DOHH2 (cell line): ENCODE data around the gene CNN2.

Experiments used
- H3F3A ChIP-seq: fragments of 200-600 bp; sonication (generic), shearing (Covaris generic); 2 replicates; pipeline ENCODE4 v1.6.0; 2016; ENCODE audit warnings: antibody characterized with exemption, mild to moderate bottlenecking; ENCODE audit not compliant: control insufficient read depth, insufficient read depth
- H3K27ac ChIP-seq: fragments of 200-600 bp; sonication (generic); 2 replicates; pipeline ENCODE4 v1.5.1; 2014; ENCODE audit warnings: low read depth, mild to moderate bottlenecking, low read length, moderate library complexity
- H3K27me3 ChIP-seq: fragments of 200-600 bp; sonication (generic); 2 replicates; pipeline ENCODE4 v1.6.1; 2014; ENCODE audit warnings: mild to moderate bottlenecking, low read length, mixed read lengths; ENCODE audit not compliant: control insufficient read depth
- H3K36me3 ChIP-seq: fragments of 200-600 bp; sonication (generic); 2 replicates; pipeline ENCODE4 v1.6.1; 2014; ENCODE audit warnings: mild to moderate bottlenecking, low read length, moderate library complexity, mixed read lengths; ENCODE audit not compliant: control insufficient read depth
- H3K4me1 ChIP-seq: fragments of 200-600 bp; sonication (generic); 2 replicates; pipeline ENCODE4 v1.6.1; 2014; ENCODE audit warnings: mild to moderate bottlenecking, low read length, mixed read lengths; ENCODE audit not compliant: control insufficient read depth
- H3K4me2 ChIP-seq: fragments of 200-600 bp; sonication (generic); 2 replicates; pipeline ENCODE4 v1.6.0; 2014; ENCODE audit warnings: mild to moderate bottlenecking, low read length, moderate library complexity
- H3K4me3 ChIP-seq: fragments of 200-600 bp; sonication (generic); 2 replicates; pipeline ENCODE4 v1.5.1; 2014; ENCODE audit warnings: mild to moderate bottlenecking, low read length, mixed read lengths
- H3K79me2 ChIP-seq: fragments of 200-600 bp; sonication (generic); 2 replicates; pipeline ENCODE4 v1.6.1; 2014; ENCODE audit warnings: mild to moderate bottlenecking, low read length, mixed read lengths; ENCODE audit not compliant: control insufficient read depth
- H3K9me2 ChIP-seq: fragments of 200-600 bp; sonication (generic); replicated peaks from 2 replicates; pipeline ENCODE4 v1.6.1; 2014; ENCODE audit warnings: mild to moderate bottlenecking, low read length, mixed read lengths; ENCODE audit not compliant: control insufficient read depth
- H3K9me3 ChIP-seq: fragments of 200-600 bp; sonication (generic); 2 replicates; pipeline ENCODE4 v1.6.1; 2014; ENCODE audit warnings: antibody characterized with exemption, low read length, mixed read lengths; ENCODE audit not compliant: control insufficient read depth, insufficient read depth
- H4K20me1 ChIP-seq: fragments of 200-600 bp; sonication (generic); 2 replicates; pipeline ENCODE4 v1.6.0; 2014; ENCODE audit warnings: low read depth, mild to moderate bottlenecking, antibody characterized with exemption, low read length, moderate library complexity; ENCODE audit not compliant: control insufficient read depth, insufficient read depth
- CTCF ChIP-seq: fragments of 200-600 bp; sonication (generic); IDR thresholded peaks from one replicate; pipeline ENCODE4 v1.5.1; 2014; ENCODE audit warnings: antibody characterized with exemption, mild to moderate bottlenecking, low read depth, low read length; ENCODE audit not compliant: poor library complexity, severe bottlenecking
- EZH2phosphoT487 ChIP-seq: fragments of 200-600 bp; sonication (generic); IDR thresholded peaks from 2 replicates; pipeline ENCODE4 v1.6.1; 2017; ENCODE audit warnings: borderline replicate concordance, mild to moderate bottlenecking, antibody characterized with exemption, low read length, moderate library complexity, mixed read lengths

CNN2 gene

DNA sequence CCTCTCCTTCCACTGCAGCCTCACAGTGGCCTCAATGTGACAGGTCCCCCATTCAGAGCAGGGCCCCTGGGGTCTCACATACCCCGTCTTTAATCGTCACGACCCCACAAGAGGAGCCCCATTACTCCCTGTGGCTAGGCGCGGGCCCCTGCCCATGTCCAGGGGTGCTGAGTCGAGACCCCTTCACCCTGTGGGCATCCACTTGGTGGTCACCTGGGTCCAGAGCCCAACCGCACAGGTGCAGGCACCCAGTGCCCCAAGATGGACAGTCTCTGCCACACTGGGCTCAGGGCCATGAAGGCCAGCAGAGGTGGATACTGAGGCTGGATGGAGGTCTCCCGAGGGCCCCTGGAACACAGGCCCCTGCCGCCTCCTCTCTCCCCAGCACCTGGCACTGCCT lies 8.5 kb upstream of the CNN2 start:
- peaks cover 81% of the 10 kb centered on the region for H3K79me2 ChIP-seq
- H3K9me3 ChIP-seq: no peaks in the 10 kb centered on the region
- H3K9me2 ChIP-seq: no peaks in the 10 kb centered on the region
- H3K4me1 ChIP-seq: peaks cover 49% of the 10 kb centered on the region
- H3K4me2 ChIP-seq: peak overlapping the region; percentile 99
- peak overlapping the region; percentile 100 for H3K4me3 ChIP-seq
- H3K27ac ChIP-seq: no peak overlapping the region
- H4K20me1 ChIP-seq: peaks cover 45% of the 10 kb centered on the region
- H3K36me3 ChIP-seq: peaks cover 73% of the 10 kb centered on the region
- TF ChIP-seq EZH2phosphoT487: no peak
- no peak for TF ChIP-seq CTCF
- H3F3A ChIP-seq: peaks cover 11% of the 10 kb centered on the region
- no peaks in the 10 kb centered on the region for H3K27me3 ChIP-seq

DNA sequence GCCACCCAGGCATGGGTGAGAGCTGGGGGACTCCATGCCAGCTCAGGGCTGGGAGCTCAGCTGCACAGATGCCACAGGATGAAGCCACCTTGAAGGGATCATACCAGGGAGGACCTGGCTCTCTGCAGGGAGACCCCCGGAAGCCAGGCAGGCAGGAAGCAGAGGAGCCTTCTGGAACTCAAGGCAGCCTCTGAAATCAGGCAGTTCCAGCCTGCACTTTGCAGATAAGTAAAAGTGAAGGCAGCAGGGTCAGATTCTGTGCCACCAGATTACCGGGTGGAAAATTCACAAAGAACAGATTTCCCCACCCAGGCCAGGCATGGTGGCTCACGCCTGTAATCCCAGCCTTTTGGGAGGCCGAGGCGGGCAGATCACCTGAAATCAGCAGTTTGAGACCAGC lies 8.0 kb upstream of the CNN2 start:
- Histone ChIP-seq H3K9me2 (no peaks in the 10 kb centered on the region), H3K27me3 (no peaks in the 10 kb centered on the region), H3F3A (peaks cover 13% of the 10 kb centered on the region), H3K4me1 (peaks cover 53% of the 10 kb centered on the region), H3K4me2 (peak overlapping the region; percentile 99), H3K36me3 (peaks cover 68% of the 10 kb centered on the region), H3K4me3 (peak overlapping the region; percentile 100), H4K20me1 (peaks cover 40% of the 10 kb centered on the region), H3K27ac (no peak overlapping the region), H3K9me3 (no peaks in the 10 kb centered on the region), H3K79me2 (peaks cover 76% of the 10 kb centered on the region)
- TF ChIP-seq CTCF: no peak
- TF ChIP-seq EZH2phosphoT487: no peak

DNA sequence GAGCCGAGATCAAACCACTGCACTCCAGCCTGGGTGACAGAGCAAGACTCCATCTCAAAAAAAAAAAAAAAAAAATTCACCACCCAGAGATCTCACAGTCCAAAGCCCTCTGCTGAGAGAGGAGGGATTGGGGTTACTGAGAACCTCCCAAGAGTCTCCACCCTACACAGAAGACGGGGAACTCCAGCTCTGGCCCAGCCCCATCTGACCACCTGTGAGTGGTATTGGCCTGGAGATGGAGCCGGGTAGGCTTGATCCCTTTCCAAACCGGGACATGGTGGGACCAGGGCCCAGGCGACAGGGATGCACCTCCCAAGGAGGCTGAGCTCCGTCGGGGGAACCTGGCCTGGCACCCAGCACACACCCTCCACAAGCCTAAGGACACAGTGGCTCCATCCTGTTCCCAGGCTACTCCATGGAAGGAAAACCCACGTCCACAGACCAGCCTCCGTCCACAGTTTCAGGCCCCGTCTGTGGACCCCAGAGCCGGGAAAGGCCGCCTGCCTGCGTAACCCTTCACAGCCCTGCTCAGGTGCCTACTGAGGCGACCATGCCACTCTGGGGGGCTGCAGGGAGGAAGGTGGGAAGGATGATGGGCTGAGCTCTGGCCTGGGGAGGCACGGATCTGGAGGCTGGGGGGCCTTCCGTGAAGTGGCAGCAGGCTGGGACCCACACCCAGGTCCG lies 7.3 kb upstream of the CNN2 start:
- Histone ChIP-seq H3K9me3 (no peaks in the 10 kb centered on the region), H3K4me1 (peaks cover 59% of the 10 kb centered on the region), H3K27me3 (no peaks in the 10 kb centered on the region), H3K79me2 (peaks cover 69% of the 10 kb centered on the region), H3K4me2 (peak overlapping the region; percentile 99), H3K4me3 (peak overlapping the region; percentile 100), H3F3A (peaks cover 15% of the 10 kb centered on the region), H3K27ac (no peak overlapping the region; the same call in 1 of the 2 replicates), H3K9me2 (no peaks in the 10 kb centered on the region), H4K20me1 (peaks cover 40% of the 10 kb centered on the region), H3K36me3 (peaks cover 61% of the 10 kb centered on the region)
- TF ChIP-seq EZH2phosphoT487: no peak
- TF ChIP-seq CTCF: no peak
